Endothelial cell of umbilical vein (primary cell): ENCODE data around the gene AP5M1. TPM values are rescaled to one million over a fixed set of nuclear protein-coding genes. Genes with fewer than 3 reads are reported as not detected.

ENCODE experiments used
- BruUV-seq: library from RNA; stranded (reverse); fragments of 400-500 nt; replicated peaks from 2 replicates; lab custom pipeline; 2021; lab: Mats Ljungman, UMichigan
- CTCF ChIA-PET: fragments of 300-600, 350-600 bp; sonication (Branson Sonifier 250); formaldehyde crosslinking; loops from one replicate; lab custom pipeline; 2021; ENCODE audit warnings: antibody characterized with exemption, inconsistent platforms; lab: Charles Lee
- POLR2A ChIA-PET: fragments of 300-600, 350-600 bp; sonication (Branson Sonifier 250); formaldehyde crosslinking; loops from one replicate; lab custom pipeline; 2021; ENCODE audit warnings: antibody characterized with exemption, inconsistent platforms; lab: Charles Lee
- DNase-seq: peaks from one replicate; pipeline ENCODE4 v3.0.0-alpha.2; 2011; ENCODE audit warnings: low read depth, low spot score
- FAIRE-seq: peaks from 2 replicates; lab custom pipeline; 2011; peaks lifted over from hg19 to GRCh38; lab: Jason Lieb, UNC
- H2AFZ ChIP-seq: 2 replicates; pipeline ENCODE4 v1.6.0; 2012; ENCODE audit warnings: low read depth, low read length, control low read depth, inconsistent platforms
- H3K27ac ChIP-seq: 2 replicates; pipeline ENCODE4 v1.5.1; 2011; ENCODE audit warnings: low read depth, mild to moderate bottlenecking, control low read depth, low read length, moderate library complexity; ENCODE audit not compliant: insufficient read depth
- H3K27me3 ChIP-seq, 2 experiments: 2 replicates each; pipeline versions ENCODE4 v1.6.0 to v1.6.1; 2011; ENCODE audit warnings: low read length in 2 of 2, mixed read lengths in 1 of 2; ENCODE audit not compliant: control insufficient read depth in 2 of 2, insufficient read depth in 2 of 2
- H3K36me3 ChIP-seq, 2 experiments: 2 replicates in 1 of 2; 3 replicates in 1 of 2; pipeline ENCODE4 v1.5.1; 2011; ENCODE audit warnings: low read length in 2 of 2, mild to moderate bottlenecking in 1 of 2, moderate library complexity in 1 of 2; ENCODE audit not compliant: control insufficient read depth in 2 of 2, insufficient read depth in 2 of 2; ENCODE audit errors: extremely low read depth in 1 of 2
- H3K4me1 ChIP-seq: 3 replicates; pipeline ENCODE4 v1.5.1; 2011; ENCODE audit warnings: mild to moderate bottlenecking, low read length; ENCODE audit not compliant: control insufficient read depth, insufficient read depth; ENCODE audit errors: extremely low read depth
- H3K4me2 ChIP-seq: 2 replicates; pipeline ENCODE4 v1.6.1; 2011; ENCODE audit warnings: low read length, control low read depth, mixed read lengths; ENCODE audit not compliant: insufficient read depth
- H3K4me3 ChIP-seq, 3 experiments: fragments of 200-600 bp in 1 of 3; sonication (generic), shearing (Covaris generic) in 1 of 3; replicated peaks in 1 of 3; 2 replicates each; pipeline ENCODE4 v1.5.1; 2011 to 2016; ENCODE audit warnings: control low read depth in 3 of 3, low read length in 3 of 3, mild to moderate bottlenecking in 2 of 3, inconsistent platforms in 1 of 3, low read depth in 1 of 3, moderate library complexity in 1 of 3; ENCODE audit not compliant: insufficient read depth in 1 of 3
- H3K79me2 ChIP-seq: 2 replicates; pipeline ENCODE4 v1.6.0; 2012; ENCODE audit warnings: low read length, inconsistent platforms; ENCODE audit not compliant: control insufficient read depth, insufficient read depth
- H3K9ac ChIP-seq: replicated peaks from 2 replicates; pipeline ENCODE3; 2011; ENCODE audit warnings: low read length, control low read depth; ENCODE audit not compliant: insufficient read depth; ENCODE audit errors: extremely low read depth
- H3K9me1 ChIP-seq: replicated peaks from 3 replicates; pipeline ENCODE4 v1.6.0; 2011; ENCODE audit warnings: mild to moderate bottlenecking, low read length; ENCODE audit not compliant: control insufficient read depth, insufficient read depth; ENCODE audit errors: extremely low read depth
- H3K9me3 ChIP-seq: replicated peaks from 2 replicates; pipeline ENCODE4 v1.5.1; 2012; ENCODE audit warnings: low read length, inconsistent platforms; ENCODE audit not compliant: control insufficient read depth, insufficient read depth
- H4K20me1 ChIP-seq: replicated peaks from 2 replicates; pipeline ENCODE3; 2011; ENCODE audit warnings: mild to moderate bottlenecking, low read length; ENCODE audit not compliant: control insufficient read depth, insufficient read depth; ENCODE audit errors: extremely low read depth
- EZH2 ChIP-seq: IDR thresholded peaks from 2 replicates; pipeline ENCODE4 v1.6.1; 2012; ENCODE audit warnings: borderline replicate concordance, low read depth, mild to moderate bottlenecking, moderate library complexity, low read length, inconsistent platforms; ENCODE audit not compliant: severe bottlenecking
- GATA2 ChIP-seq: IDR thresholded peaks from 2 replicates; pipeline ENCODE4 v1.7.0; 2011; ENCODE audit warnings: low read depth, mild to moderate bottlenecking, moderate library complexity, mixed read lengths, low read length; ENCODE audit not compliant: insufficient read length, insufficient read depth
- JUN ChIP-seq: IDR thresholded peaks from 2 replicates; pipeline ENCODE4 v1.6.1; 2011; ENCODE audit warnings: borderline replicate concordance, low read depth; ENCODE audit not compliant: insufficient read length, insufficient read depth
- MYC ChIP-seq: IDR thresholded peaks from one replicate; pipeline ENCODE4 v1.6.1; 2011; ENCODE audit warnings: mild to moderate bottlenecking, low read depth, low read length
- POLR2A ChIP-seq: IDR thresholded peaks from 2 replicates; pipeline ENCODE4 v1.6.1; 2012; ENCODE audit warnings: low read depth, mild to moderate bottlenecking, control low read depth, low read length
- dilution Hi-C: fragments of 300-500 bp; cut with MboI; formaldehyde crosslinking; loops from one replicate; pipeline ENCODE4 v1.15.0; 2019; ENCODE audit warnings: low sequenced_read_pairs; ENCODE audit not compliant: extremely low pct_ligation_motif_present
- intact Hi-C: fragments of 100-400 bp; cut with micrococcal nuclease; formaldehyde crosslinking; loops from one replicate; pipeline ENCODE4 v1.10.0; 2022
- polyA plus RNA-seq, 4 experiments: library from polyadenylated mRNA; depleted of rRNA in 3 of 4; stranded (reverse) in 3 of 4; unstranded in 1 of 4; fragments of >200 nt; gene quantifications; 2 replicates each; pipeline versions ENCODE4 v1.2.1 to v1.2.3, GENCODE V29; 2011 to 2012; ENCODE audit warnings: missing spikeins in 1 of 4
- total RNA-seq: library from RNA; stranded (reverse); gene quantifications from 2 replicates; pipeline ENCODE4 v1.2.3, GENCODE V29; 2021
- TF ChIP-seq, protein P1 (sequence below): IDR thresholded peaks from 2 replicates; pipeline ENCODE4 v1.6.1; 2011; ENCODE audit not compliant: insufficient read depth, insufficient read length
- TF ChIP-seq, protein P2 (sequence below), 2 donors: IDR thresholded peaks; 1 replicate in 1 of 2; 2 replicates in 1 of 2; pipeline ENCODE4 v1.5.1; 2011; ENCODE audit warnings: low read length in 2 of 2, mild to moderate bottlenecking in 2 of 2, moderate library complexity in 2 of 2, control low read depth in 1 of 2, inconsistent platforms in 1 of 2, low read depth in 1 of 2; ENCODE audit not compliant: insufficient read depth in 1 of 2; ENCODE audit errors: extremely low read depth in 1 of 2

Gene AP5M1
- total and polyA plus RNA-seq, 2 donors (not counting 3 experiments of a cell fraction or from before 2014, with no cell fraction given): 14.8 to 38.7 TPM

DNA sequence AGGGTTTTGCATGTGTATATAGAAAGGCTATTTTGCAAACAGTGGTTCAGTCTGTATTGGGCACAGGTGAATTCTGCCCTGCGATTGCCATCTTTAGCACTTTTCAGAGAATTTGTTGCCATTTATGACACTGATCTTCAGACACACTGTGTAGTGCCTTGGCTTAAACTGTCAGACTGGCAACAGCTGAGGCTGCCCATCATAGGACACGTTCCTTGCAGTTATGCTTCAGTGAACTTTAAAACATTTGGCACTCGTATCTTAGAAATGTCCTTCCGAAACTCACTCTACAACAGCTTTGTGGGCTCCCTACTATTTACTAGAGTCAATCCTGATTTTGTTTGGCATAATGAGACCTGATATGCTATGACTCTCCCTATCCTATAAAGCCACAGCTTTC is 29.1 kb downstream of the AP5M1 start:
- Histone ChIP-seq H4K20me1 (no peaks in the 10 kb centered on the region), H3K9me1 (no peaks in the 10 kb centered on the region), H3K9ac (no peak overlapping the region), H3K36me3 (no peaks in the 10 kb centered on the region), H3K4me2 (no peak overlapping the region), H2AFZ (no peak overlapping the region), H3K79me2 (no peaks in the 10 kb centered on the region), H3K4me3 (no peak overlapping the region), H3K27ac (no peak overlapping the region), H3K9me3 (no peaks in the 10 kb centered on the region), H3K27me3 (no peaks in the 10 kb centered on the region), H3K4me1 (no peaks in the 10 kb centered on the region)
- intact Hi-C loops: no loop called here
- POLR2A ChIA-PET: no interaction called here
- no TSS peak for BruUV-seq
- dilution Hi-C loops: no loop called here
- TF ChIP-seq, protein P1, sequence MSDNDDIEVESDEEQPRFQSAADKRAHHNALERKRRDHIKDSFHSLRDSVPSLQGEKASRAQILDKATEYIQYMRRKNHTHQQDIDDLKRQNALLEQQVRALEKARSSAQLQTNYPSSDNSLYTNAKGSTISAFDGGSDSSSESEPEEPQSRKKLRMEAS: no peak
- TF ChIP-seq JUN (no peak), EZH2 (no peak), MYC (no peak), GATA2 (no peak), POLR2A (no peak)
- TF ChIP-seq, protein P2, sequence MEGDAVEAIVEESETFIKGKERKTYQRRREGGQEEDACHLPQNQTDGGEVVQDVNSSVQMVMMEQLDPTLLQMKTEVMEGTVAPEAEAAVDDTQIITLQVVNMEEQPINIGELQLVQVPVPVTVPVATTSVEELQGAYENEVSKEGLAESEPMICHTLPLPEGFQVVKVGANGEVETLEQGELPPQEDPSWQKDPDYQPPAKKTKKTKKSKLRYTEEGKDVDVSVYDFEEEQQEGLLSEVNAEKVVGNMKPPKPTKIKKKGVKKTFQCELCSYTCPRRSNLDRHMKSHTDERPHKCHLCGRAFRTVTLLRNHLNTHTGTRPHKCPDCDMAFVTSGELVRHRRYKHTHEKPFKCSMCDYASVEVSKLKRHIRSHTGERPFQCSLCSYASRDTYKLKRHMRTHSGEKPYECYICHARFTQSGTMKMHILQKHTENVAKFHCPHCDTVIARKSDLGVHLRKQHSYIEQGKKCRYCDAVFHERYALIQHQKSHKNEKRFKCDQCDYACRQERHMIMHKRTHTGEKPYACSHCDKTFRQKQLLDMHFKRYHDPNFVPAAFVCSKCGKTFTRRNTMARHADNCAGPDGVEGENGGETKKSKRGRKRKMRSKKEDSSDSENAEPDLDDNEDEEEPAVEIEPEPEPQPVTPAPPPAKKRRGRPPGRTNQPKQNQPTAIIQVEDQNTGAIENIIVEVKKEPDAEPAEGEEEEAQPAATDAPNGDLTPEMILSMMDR (IDR thresholded peaks at IDR 0.05; ENCODE audit: extremely low read depth in 1 of 2, insufficient read depth in 1 of 2, low read depth in 1 of 2, low read length in 2 of 2): no peak
- CTCF ChIA-PET: interaction anchor here (1.0 to 1.3 kb wide), 3 partner anchors 81 to 808 kb away, joined by 3 read pairs; no protein-coding TSS in a partner anchor
- DNase-seq (no peak), FAIRE-seq (no peak)
